ENCODE data around the gene TSPAN33. TPM values are rescaled to one million over a fixed set of nuclear protein-coding genes. Genes with fewer than 3 reads are reported as not detected.

The TSPAN33 gene
- total and polyA plus RNA-seq, 10 of the 15 experiments (the other 5 are each of a cell fraction or from before 2014, with no cell fraction given): 12.0 to 123 (median 86.3) TPM

GRCh38 chr7:129218514-129219062 is 74.1 kb downstream of the TSPAN33 start:
- in situ Hi-C loops (cut with MboI): no loop called here
- no peaks in the 10 kb centered on the region for H3K27me3 ChIP-seq (replicated peaks in 1 of 2; ENCODE audit: control insufficient read depth in 2 of 2, insufficient read depth in 2 of 2, low read length in 1 of 2)
- WGBS (ENCODE audit: insufficient coverage, insufficient replicate concordance, low lambda C conversion rate, missing lambda C conversion rate): 11% methylated on average over 9 of the region's 9 CpGs
- H3K4me2 ChIP-seq (ENCODE audit: control insufficient read depth, insufficient read depth): no peak overlapping the region
- H4K20me1 ChIP-seq (ENCODE audit: control insufficient read depth, insufficient read depth): no peaks in the 10 kb centered on the region
- no peaks in the 10 kb centered on the region for H3K36me3 ChIP-seq (ENCODE audit: control insufficient read depth in 2 of 2, insufficient read depth in 2 of 2, low read length in 1 of 2)
- POLR2A ChIA-PET: no interaction called here
- peak; percentile 96 for ATAC-seq
- H3K79me2 ChIP-seq (ENCODE audit: control insufficient read depth, insufficient read depth, low read length): no peaks in the 10 kb centered on the region
- SMC1A ChIA-PET (ENCODE audit: uncharacterized antibody, unreplicated experiment): interaction anchor here (0.5 to 7.1 kb wide), 29 partner anchors 9 to 606 kb away, joined by 3 to 109 read pairs (median 4); no protein-coding TSS in a partner anchor
- RAD21 ChIA-PET (ENCODE audit: unreplicated experiment): interaction anchor here (0.5 to 3.6 kb wide), 24 partner anchors 8 to 1254 kb away, joined by 3 to 68 read pairs (median 4); no protein-coding TSS in a partner anchor
- CTCF ChIA-PET: interaction anchor here (0.5 to 9.7 kb wide), 69 partner anchors 7 to 875 kb away, joined by 3 to 185 read pairs (median 5); partner anchors contain the start of genes RBM28 and STRIP2
- H3K27ac ChIP-seq (ENCODE audit: control insufficient read depth, insufficient read depth): no peak overlapping the region
- H2AFZ ChIP-seq (ENCODE audit: control insufficient read depth, low read depth, low read length): no peak overlapping the region
- H3K4me3 ChIP-seq: no peak overlapping the region
- H3K9ac ChIP-seq (ENCODE audit: control insufficient read depth, insufficient read depth, low read length): no peak overlapping the region
- no TSS peak for BruUV-seq (replicated peaks)
- no peaks in the 10 kb centered on the region for H3K4me1 ChIP-seq (ENCODE audit: control insufficient read depth, insufficient read depth, low read length)
- no peak for DNase-seq (ENCODE audit: low read depth, low spot score)
- H3K9me3 ChIP-seq (replicated peaks; ENCODE audit: control insufficient read depth, insufficient read depth, low read length): no peaks in the 10 kb centered on the region
- FAIRE-seq: peak; percentile 91
- intact Hi-C loops (cut with micrococcal nuclease; ENCODE audit: unreplicated experiment): loop anchor here (1.0 to 10.0 kb wide), 5 partner anchors 53 to 254 kb away; no protein-coding TSS in a partner anchor
- TF ChIP-seq MYC (IDR thresholded peaks at IDR 0.05; ENCODE audit: insufficient read depth, insufficient read length, insufficient replicate concordance, low read length, severe bottlenecking) (no peak), RAD21 (IDR thresholded peaks at IDR 0.05; ENCODE audit: insufficient read depth, low read depth, low read length) (peak; percentile 94), PML (IDR thresholded peaks at IDR 0.05; ENCODE audit: low read length) (no peak), JUND (IDR thresholded peaks at IDR 0.05; ENCODE audit: low read depth, low read length) (no peak), ZBTB40 (IDR thresholded peaks at IDR 0.05; ENCODE audit: borderline replicate concordance) (no peak), SMARCA5 (IDR thresholded peaks at IDR 0.05) (peak; percentile 61; the same call in 1 of the 2 replicates), LARP7 (IDR thresholded peaks at IDR 0.05) (no peak), ATF7 (IDR thresholded peaks at IDR 0.05; ENCODE audit: low read depth) (no peak), KLF5 (IDR thresholded peaks at IDR 0.05; ENCODE audit: partially characterized antibody) (no peak), RAD51 (IDR thresholded peaks at IDR 0.05) (no peak), SMC3 (IDR thresholded peaks at IDR 0.05; ENCODE audit: borderline replicate concordance, low read length) (peak; percentile 94), IKZF1 (conservative IDR thresholded peaks at IDR 0.05) (0 out of 2 replicates have a peak, but pooled peaks have one; percentile 39), YY1 (IDR thresholded peaks at IDR 0.05; ENCODE audit: low read depth, low read length) (peak; percentile 77), RELA (IDR thresholded peaks at IDR 0.05; ENCODE audit: borderline replicate concordance, partially characterized antibody) (peak; percentile 54), FOXK2 (IDR thresholded peaks at IDR 0.05) (no peak), ZBED1 (IDR thresholded peaks at IDR 0.05; ENCODE audit: borderline replicate concordance) (no peak), SREBF1 (IDR thresholded peaks at IDR 0.05; ENCODE audit: low read length) (no peak), ZNF384 (IDR thresholded peaks at IDR 0.05; ENCODE audit: borderline replicate concordance, low read depth, low read length) (no peak), NFIC (IDR thresholded peaks at IDR 0.05; ENCODE audit: low read depth, low read length) (no peak)

All from GM12878 (cell line).